Lung (tissue), 12 donors: ENCODE data around the gene GULP1. TPM values are rescaled to one million over a fixed set of nuclear protein-coding genes. Genes with fewer than 3 reads are reported as not detected.

Experiments
- ATAC-seq: fragments of 200-7000 bp; cut with Tn5 transposase; one replicate; pipeline ENCODE4 v1.9.1; 2020; ENCODE audit warnings: moderate number of reproducible peaks; ENCODE audit not compliant: insufficient read depth, low FRiP score
- DNase-seq, 3 donors: peaks; one replicate each; pipeline ENCODE4 v3.0.0-alpha.2; 2013 to 2017
- H3K27ac ChIP-seq, 2 donors: one replicate each; pipeline ENCODE4 v1.5.1; 2013; ENCODE audit warnings: mild to moderate bottlenecking in 2 of 2, moderate library complexity in 2 of 2, control low read depth in 1 of 2, inconsistent platforms in 1 of 2, low read depth in 1 of 2, low read length in 1 of 2
- H3K27me3 ChIP-seq, 3 donors: one replicate each; pipeline ENCODE4 v1.5.1; 2013; ENCODE audit warnings: low read length in 2 of 3; ENCODE audit not compliant: control insufficient read depth in 3 of 3, insufficient read depth in 3 of 3
- H3K36me3 ChIP-seq, 4 donors: one replicate each; pipeline ENCODE4 v1.5.1; 2013; ENCODE audit warnings: low read length in 4 of 4, mild to moderate bottlenecking in 1 of 4, moderate library complexity in 1 of 4; ENCODE audit not compliant: control insufficient read depth in 4 of 4, insufficient read depth in 4 of 4
- H3K4me1 ChIP-seq, 5 donors: one replicate each; pipeline ENCODE4 v1.5.1; 2013; ENCODE audit warnings: low read length in 5 of 5, mild to moderate bottlenecking in 2 of 5, moderate library complexity in 1 of 5; ENCODE audit not compliant: control insufficient read depth in 5 of 5, insufficient read depth in 5 of 5
- H3K4me3 ChIP-seq: one replicate; pipeline ENCODE4 v1.5.1; 2013; ENCODE audit warnings: mild to moderate bottlenecking, control low read depth, moderate library complexity
- H3K9ac ChIP-seq, 2 donors: one replicate each; pipeline ENCODE4 v1.5.1; 2013; ENCODE audit warnings: low read length in 2 of 2, control low read depth in 1 of 2; ENCODE audit not compliant: insufficient read depth in 1 of 2
- H3K9me3 ChIP-seq, 4 donors: one replicate each; pipeline ENCODE4 v1.5.1; 2013; ENCODE audit warnings: low read length in 3 of 4, mild to moderate bottlenecking in 1 of 4, moderate library complexity in 1 of 4; ENCODE audit not compliant: control insufficient read depth in 4 of 4, insufficient read depth in 3 of 4
- CTCF ChIP-seq: IDR thresholded peaks from 2 replicates; pipeline ENCODE4 v1.5.1; 2012; ENCODE audit warnings: mild to moderate bottlenecking; ENCODE audit errors: control extremely low read depth, extremely low read depth
- WGBS, 2 donors: extraction: QIAGEN DNeasy Blood & Tissue Kit; methylation state at CpG; one replicate each; pipeline ENCODE4 v1.1.7; 2013; 5-methylcytosine and 5-hydroxymethylcytosine counted together
- polyA plus RNA-seq, 2 donors: library from polyadenylated mRNA; stranded (reverse); fragments of 200-250 nt; gene quantifications; one replicate each; pipeline ENCODE4 v1.2.1, GENCODE V29; 2013
- total RNA-seq, 2 donors: library from RNA; depleted of rRNA in 1 of 2; stranded (reverse); fragments of >200 nt in 1 of 2; gene quantifications; one replicate each; pipeline ENCODE4 v1.2.1, GENCODE V29; 2014 to 2021
- donor health status: control.
- donor health status: control.
- donor health status: Bipolar disorder and iron deficiency.
- donor health status: healthy.
- donor health status: DM: yes; HTN: yes; CAD: no.

The GULP1 gene
- total and polyA plus RNA-seq, 4 donors = 9.1 to 86.7 (median 20.1) TPM

GRCh38 chr2:188426121-188426520 lies 134.4 kb downstream of the GULP1 start:
- H3K9me3 ChIP-seq = peaks cover 0 to 4% (median 1%) of the 10 kb centered on the region in 4 donors
- ATAC-seq (no peak), DNase-seq (no peak)
- H3K9ac ChIP-seq = no peak overlapping the region
- H3K4me1 ChIP-seq = no peaks in the 10 kb centered on the region
- no peaks in the 10 kb centered on the region for H3K27me3 ChIP-seq
- no peaks in the 10 kb centered on the region for H3K36me3 ChIP-seq
- 56 to 75% methylated on average over 2 of the region's 2 CpGs for WGBS, 2 donors
- no peak for TF ChIP-seq CTCF
- H3K4me3 ChIP-seq = no peak overlapping the region
- H3K27ac ChIP-seq = no peak overlapping the region

- 84 to 97% methylated on average over 1 of the region's 1 CpG for WGBS, 2 donors
- DNase-seq (no peak), ATAC-seq (no peak)
- Histone ChIP-seq H3K9ac (no peak overlapping the region), H3K36me3 (no peaks in the 10 kb centered on the region), H3K4me1 (no peaks in the 10 kb centered on the region), H3K9me3 (peaks cover 0 to 4% (median 1%) of the 10 kb centered on the region in 4 donors), H3K27me3 (no peaks in the 10 kb centered on the region), H3K27ac (no peak overlapping the region), H3K4me3 (no peak overlapping the region)
- TF ChIP-seq CTCF = no peak
These were observed 139.0 kb downstream of the GULP1 start for GRCh38 chr2:188430705-188431104.

GRCh38 chr2:188434018-188434417 lies 142.3 kb downstream of the GULP1 start:
- Histone ChIP-seq H3K27me3 (no peaks in the 10 kb centered on the region), H3K36me3 (no peaks in the 10 kb centered on the region), H3K4me3 (no peak overlapping the region), H3K9me3 (no peaks in the 10 kb centered on the region), H3K27ac (no peak overlapping the region), H3K4me1 (no peaks in the 10 kb centered on the region), H3K9ac (no peak overlapping the region)
- DNase-seq = no peak
- TF ChIP-seq CTCF = no peak
- 95 to 98% methylated on average over 1 of the region's 1 CpG for WGBS, 2 donors
- no peak for ATAC-seq

- WGBS, 2 donors = 89 to 90% methylated on average over 2 of the region's 2 CpGs
- H3K9ac ChIP-seq = no peak overlapping the region
These were observed 143.4 kb downstream of the GULP1 start for GRCh38 chr2:188435115-188435514.

More at GRCh38 chr2:188435115-188435514, 143.4 kb downstream of the GULP1 start:
- TF ChIP-seq CTCF = no peak
- no peak overlapping the region for H3K27ac ChIP-seq
- H3K9me3 ChIP-seq = no peaks in the 10 kb centered on the region
- no peaks in the 10 kb centered on the region for H3K36me3 ChIP-seq
- no peaks in the 10 kb centered on the region for H3K4me1 ChIP-seq
- no peak for ATAC-seq
- no peaks in the 10 kb centered on the region for H3K27me3 ChIP-seq
- no peak overlapping the region for H3K4me3 ChIP-seq
- DNase-seq = no peak
